Ishikawa (cell line): ENCODE results near the gene KRT81.

Source experiments
- CEBPB ChIP-seq: IDR thresholded peaks from 2 replicates; pipeline ENCODE4 v1.6.1; 2012
- CREB1 ChIP-seq: IDR thresholded peaks from 2 replicates; pipeline ENCODE4 v1.6.1; 2012; ENCODE audit warnings: low read depth
- EP300 ChIP-seq: IDR thresholded peaks from 2 replicates; pipeline ENCODE4 v1.6.1; 2012; ENCODE audit warnings: borderline replicate concordance
- FOXM1 ChIP-seq: IDR thresholded peaks from 2 replicates; pipeline ENCODE4 v1.6.1; 2012; ENCODE audit warnings: low read depth, borderline replicate concordance
- MAX ChIP-seq: IDR thresholded peaks from 2 replicates; pipeline ENCODE4 v1.6.1; 2012
- NFIC ChIP-seq: IDR thresholded peaks from 2 replicates; pipeline ENCODE4 v1.6.1; 2012
- RAD21 ChIP-seq: IDR thresholded peaks from 2 replicates; pipeline ENCODE4 v1.6.1; 2012; ENCODE audit warnings: low read depth
- REST ChIP-seq: IDR thresholded peaks from 2 replicates; pipeline ENCODE4 v1.6.1; 2012; ENCODE audit warnings: low read depth, mild to moderate bottlenecking
- TAF1 ChIP-seq: IDR thresholded peaks from 2 replicates; pipeline ENCODE4 v1.6.1; 2012; ENCODE audit warnings: low read depth, mild to moderate bottlenecking
- TCF12 ChIP-seq: IDR thresholded peaks from 2 replicates; pipeline ENCODE4 v1.6.1; 2012; ENCODE audit warnings: low read depth
- USF1 ChIP-seq: IDR thresholded peaks from 2 replicates; pipeline ENCODE4 v1.6.1; 2012
- YY1 ChIP-seq: IDR thresholded peaks from 2 replicates; pipeline ENCODE4 v1.6.1; 2012; ENCODE audit warnings: low read depth
- ZBTB7A ChIP-seq: IDR thresholded peaks from 2 replicates; pipeline ENCODE4 v1.6.1; 2012; ENCODE audit warnings: low read depth

- TF ChIP-seq TCF12 (no peak), TAF1 (no peak), YY1 (no peak), NFIC (no peak), RAD21 (no peak), USF1 (no peak), ZBTB7A (no peak), CREB1 (no peak), EP300 (no peak), CEBPB (no peak), REST (no peak), MAX (no peak), FOXM1 (no peak)
These were observed 45.7 kb upstream of the KRT81 start for GRCh38 chr12:52337054-52337453.
